PC-3 (cell line): ENCODE results near the gene PWWP2B. TPM values are rescaled to one million over a fixed set of nuclear protein-coding genes. Genes with fewer than 3 reads are reported as not detected.

Experiments
- ATAC-seq: fragments of 200-7000 bp; cut with Tn5 transposase; 2 replicates; pipeline ENCODE4 v1.9.1; 2020; ENCODE audit warnings: mild to moderate bottlenecking, moderate library complexity
- BruUV-seq: library from RNA; stranded (reverse); fragments of 400-500 nt; replicated peaks from 2 replicates; lab custom pipeline; 2021; lab: Mats Ljungman, UMichigan
- CTCF ChIA-PET: fragments of 300-600 bp; sonication (Branson Sonifier 250); formaldehyde crosslinking; loops from one replicate; lab custom pipeline; 2022; ENCODE audit warnings: antibody characterized with exemption; lab: Charles Lee
- POLR2A ChIA-PET: fragments of 300-600 bp; sonication (Branson Sonifier 250); formaldehyde crosslinking; loops from one replicate; lab custom pipeline; 2022; ENCODE audit warnings: antibody characterized with exemption; ENCODE audit not compliant: unreplicated experiment; lab: Charles Lee
- DNase-seq: peaks from one replicate; pipeline ENCODE4 v3.0.0-alpha.2; 2015
- H2AFZ ChIP-seq: fragments of 300-600 bp; sonication (generic); 2 replicates; pipeline ENCODE4 v1.6.0; 2016; ENCODE audit warnings: antibody characterized with exemption, low read length
- H3F3A ChIP-seq: fragments of 300-600 bp; sonication (generic); one replicate; pipeline ENCODE4 v1.6.0; 2017; ENCODE audit warnings: antibody characterized with exemption, low read length, control low read depth, mild to moderate bottlenecking; ENCODE audit not compliant: unreplicated experiment
- H3K27ac ChIP-seq: fragments of 300-600 bp; sonication (generic); 2 replicates; pipeline ENCODE4 v1.5.1; 2016; ENCODE audit warnings: mild to moderate bottlenecking, low read length
- H3K27me3 ChIP-seq: fragments of 300-600 bp; sonication (generic); 2 replicates; pipeline ENCODE4 v1.6.1; 2016; ENCODE audit warnings: low read length, mixed read lengths
- H3K36me3 ChIP-seq: fragments of 300-600 bp; sonication (generic); 2 replicates; pipeline ENCODE4 v1.6.1; 2016; ENCODE audit warnings: low read depth, mixed run types, low read length, mixed read lengths
- H3K4me1 ChIP-seq: fragments of 300-600 bp; sonication (generic); 2 replicates; pipeline ENCODE4 v1.5.1; 2016; ENCODE audit warnings: low read length; ENCODE audit not compliant: insufficient read depth
- H3K4me2 ChIP-seq: fragments of 300-600 bp; sonication (generic); 2 replicates; pipeline ENCODE4 v1.6.0; 2016; ENCODE audit warnings: low read length
- H3K4me3 ChIP-seq: fragments of 300-600 bp; sonication (generic); 2 replicates; pipeline ENCODE4 v1.5.1; 2016; ENCODE audit warnings: mild to moderate bottlenecking, low read length, mixed read lengths
- H3K79me2 ChIP-seq: fragments of 300-600 bp; sonication (generic); 2 replicates; pipeline ENCODE4 v1.6.1; 2017; ENCODE audit warnings: low read length, mixed read lengths
- H3K9ac ChIP-seq: fragments of 300-600 bp; sonication (generic); 2 replicates; pipeline ENCODE4 v1.6.0; 2016; ENCODE audit warnings: mild to moderate bottlenecking, low read length
- H3K9me2 ChIP-seq: fragments of 300-600 bp; sonication (generic); replicated peaks from 2 replicates; pipeline ENCODE4 v1.6.1; 2016; ENCODE audit warnings: mixed run types, low read length, mixed read lengths
- H3K9me3 ChIP-seq: fragments of 300-600 bp; sonication (generic); 2 replicates; pipeline ENCODE4 v1.6.1; 2016; ENCODE audit warnings: low read length, mixed read lengths
- H4K20me1 ChIP-seq: fragments of 300-600 bp; sonication (generic); 2 replicates; pipeline ENCODE4 v1.6.1; 2016; ENCODE audit warnings: low read length, mixed read lengths
- CTCF ChIP-seq: fragments of 300-600 bp; sonication (generic); conservative IDR thresholded peaks from 2 replicates; pipeline ENCODE4 v1.5.1; 2017; ENCODE audit warnings: antibody characterized with exemption, low read depth, mild to moderate bottlenecking, low read length
- EZH2 ChIP-seq: fragments of 300-600 bp; sonication (generic); IDR thresholded peaks from one replicate; pipeline ENCODE4 v1.6.1; 2017; ENCODE audit warnings: antibody characterized with exemption, mild to moderate bottlenecking, low read length; ENCODE audit not compliant: unreplicated experiment
- EZH2phosphoT487 ChIP-seq: fragments of 300-600 bp; sonication (generic); IDR thresholded peaks from 2 replicates; pipeline ENCODE4 v1.6.1; 2018; ENCODE audit warnings: mild to moderate bottlenecking, antibody characterized with exemption, low read length, borderline replicate concordance
- intact Hi-C: fragments of 100-400 bp; cut with micrococcal nuclease; formaldehyde crosslinking; loops from 2 replicates; pipeline ENCODE4 v1.9.0; 2023
- total RNA-seq: library from RNA; depleted of rRNA; stranded (reverse); fragments of >200 nt; gene quantifications from 2 replicates; pipeline ENCODE4 v1.2.3, GENCODE V29; 2014

PWWP2B gene
- total RNA-seq, 1 experiment from 2014 or later: 24.5 TPM

- Histone ChIP-seq H3K27me3 (no peaks in the 10 kb centered on the region), H3K27ac (peak overlapping the region; percentile 80), H3K9me3 (no peaks in the 10 kb centered on the region), H3K9me2 (no peaks in the 10 kb centered on the region), H3K36me3 (no peaks in the 10 kb centered on the region; the same call in 1 of the 2 replicates), H4K20me1 (no peaks in the 10 kb centered on the region), H2AFZ (no peak overlapping the region), H3K79me2 (peaks cover 63% of the 10 kb centered on the region), H3F3A (no peaks in the 10 kb centered on the region), H3K4me3 (peak overlapping the region; percentile 53; the same call in 1 of the 2 replicates), H3K4me1 (peaks cover 23% of the 10 kb centered on the region), H3K9ac (peak overlapping the region; percentile 64), H3K4me2 (peak overlapping the region; percentile 82)
- ChIA-PET POLR2A (interaction anchor here (0.6 kb wide), 1 partner anchor 45 kb away, joined by 4 read pairs; no protein-coding TSS in a partner anchor), CTCF (no interaction called here)
- ATAC-seq (peak; percentile 37), DNase-seq (peak; percentile 17)
- BruUV-seq: no TSS peak
- intact Hi-C loops: no loop called here
- no peak for TF ChIP-seq CTCF
Observed at GRCh38 chr10:132407243-132407746, 10.3 kb downstream of the PWWP2B start.

GRCh38 chr10:132407846-132408278 is 10.9 kb downstream of the PWWP2B start:
- POLR2A ChIA-PET: no interaction called here
- Histone ChIP-seq H3K9ac (peak overlapping the region; percentile 64), H3K4me3 (peak overlapping the region; percentile 53; the same call in 1 of the 2 replicates), H3F3A (no peaks in the 10 kb centered on the region), H3K27ac (peak overlapping the region; percentile 80), H4K20me1 (no peaks in the 10 kb centered on the region), H3K4me2 (peak overlapping the region; percentile 82), H3K27me3 (no peaks in the 10 kb centered on the region), H2AFZ (no peak overlapping the region), H3K9me2 (no peaks in the 10 kb centered on the region), H3K79me2 (peaks cover 62% of the 10 kb centered on the region), H3K9me3 (no peaks in the 10 kb centered on the region), H3K36me3 (no peaks in the 10 kb centered on the region; the same call in 1 of the 2 replicates), H3K4me1 (peaks cover 23% of the 10 kb centered on the region)
- no TSS peak for BruUV-seq
- CTCF ChIA-PET: no interaction called here
- intact Hi-C loops: no loop called here
- peak; percentile 87 for ATAC-seq
- TF ChIP-seq EZH2phosphoT487 (no peak), CTCF (no peak), EZH2 (no peak)
- DNase-seq: peak; percentile 80

- POLR2A ChIA-PET: no interaction called here
- no peak for TF ChIP-seq CTCF
- TF ChIP-seq EZH2phosphoT487: no peak
- no peak for TF ChIP-seq EZH2
- peak overlapping the region; percentile 82 for H3K4me2 ChIP-seq
- H3K79me2 ChIP-seq: peaks cover 60% of the 10 kb centered on the region
- DNase-seq: no peak
- no peaks in the 10 kb centered on the region for H3K9me3 ChIP-seq
- no peaks in the 10 kb centered on the region for H3K9me2 ChIP-seq
- CTCF ChIA-PET: no interaction called here
- no peaks in the 10 kb centered on the region for H3F3A ChIP-seq
- no peaks in the 10 kb centered on the region for H3K27me3 ChIP-seq
- peak; percentile 9; the same call in 1 of the 2 replicates for ATAC-seq
- no peak overlapping the region for H2AFZ ChIP-seq
- no peaks in the 10 kb centered on the region for H4K20me1 ChIP-seq
- H3K9ac ChIP-seq: peak overlapping the region; percentile 64
- BruUV-seq: no TSS peak
- peak overlapping the region; percentile 53; the same call in 1 of the 2 replicates for H3K4me3 ChIP-seq
- H3K27ac ChIP-seq: peak overlapping the region; percentile 80
- intact Hi-C loops: no loop called here
- peaks cover 23% of the 10 kb centered on the region for H3K4me1 ChIP-seq
- H3K36me3 ChIP-seq: no peaks in the 10 kb centered on the region; the same call in 1 of the 2 replicates
Observed at GRCh38 chr10:132408367-132408781, 11.4 kb downstream of the PWWP2B start.
